HUDEP-2 (cell line): ENCODE results near the gene SH2D3A.

Experiments
- DNase-seq, 76 experiments: peaks; one replicate each; lab custom pipeline; 2025; ENCODE audit not compliant: unreplicated experiment in 76 of 76; lab: John Stamatoyannopoulos, UW

The SH2D3A gene

DNA sequence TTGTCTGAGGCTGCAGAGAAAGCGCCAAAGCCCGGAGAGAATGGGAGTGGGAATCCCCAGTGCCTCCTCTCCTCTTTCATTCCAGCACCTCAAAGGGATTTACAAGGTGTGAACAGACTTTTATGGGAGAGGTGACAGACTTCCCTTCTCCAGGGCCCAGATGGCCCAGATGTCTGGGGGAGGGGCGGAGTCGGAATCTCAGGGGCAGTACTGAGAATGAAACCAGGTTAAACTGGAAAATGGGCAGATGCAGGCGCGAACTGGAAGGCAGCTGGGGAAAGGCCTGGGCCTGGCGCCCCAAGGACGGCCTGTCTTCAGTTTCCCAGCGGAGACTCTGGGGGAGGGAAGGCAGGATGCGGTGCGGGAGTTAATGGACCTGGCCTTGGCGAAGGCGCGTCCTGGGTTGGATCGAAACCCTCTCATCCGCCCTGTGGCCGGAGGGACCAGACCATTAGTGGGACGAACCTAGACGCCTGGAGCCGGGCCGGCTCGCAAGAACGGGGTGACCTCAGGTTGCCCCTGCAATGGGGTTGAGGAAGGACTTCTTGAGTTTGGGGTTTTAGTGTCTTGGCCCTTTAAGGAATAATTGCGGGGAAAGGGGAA, 28.3 kb downstream of the SH2D3A start:
- DNase-seq = peak in 5 of 76 experiments; percentile 19 to 89 (median 42)

- DNase-seq = peak in 74 of 76 experiments; percentile 30 to 99 (median 82)
Observed at GRCh38 chr19:6737873-6738786, 29.1 kb downstream of the SH2D3A start.

- DNase-seq = peak; percentile 40 to 100 (median 100)
Observed at GRCh38 chr19:6737284-6737872, 29.9 kb downstream of the SH2D3A start, which contains the start of gene GPR108. Gene GPR108 (minus strand): TSS chr19:6737580. CDS start chr19:6737576, 4 bp downstream.

DNA sequence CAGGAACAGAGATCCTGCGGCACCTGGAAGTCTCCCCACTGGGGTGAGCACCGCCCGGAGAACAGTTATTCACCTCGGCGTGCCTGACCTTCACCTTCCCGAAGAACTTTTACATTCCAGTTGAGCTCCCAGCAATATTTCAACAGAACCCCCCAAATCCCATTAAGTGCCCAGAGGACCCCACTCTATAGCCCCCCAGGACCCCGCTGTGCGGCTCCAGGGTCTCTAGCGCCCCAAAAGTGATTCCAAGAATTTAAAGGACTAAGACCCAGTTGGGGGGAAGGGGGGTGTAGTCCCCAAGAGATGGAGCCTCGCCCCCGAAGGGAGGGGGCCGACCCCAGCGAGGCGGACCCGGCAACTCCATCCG, 30.3 kb downstream of the SH2D3A start:
- peak in 4 of 76 experiments; percentile 43 to 93 (median 57) for DNase-seq

DNA sequence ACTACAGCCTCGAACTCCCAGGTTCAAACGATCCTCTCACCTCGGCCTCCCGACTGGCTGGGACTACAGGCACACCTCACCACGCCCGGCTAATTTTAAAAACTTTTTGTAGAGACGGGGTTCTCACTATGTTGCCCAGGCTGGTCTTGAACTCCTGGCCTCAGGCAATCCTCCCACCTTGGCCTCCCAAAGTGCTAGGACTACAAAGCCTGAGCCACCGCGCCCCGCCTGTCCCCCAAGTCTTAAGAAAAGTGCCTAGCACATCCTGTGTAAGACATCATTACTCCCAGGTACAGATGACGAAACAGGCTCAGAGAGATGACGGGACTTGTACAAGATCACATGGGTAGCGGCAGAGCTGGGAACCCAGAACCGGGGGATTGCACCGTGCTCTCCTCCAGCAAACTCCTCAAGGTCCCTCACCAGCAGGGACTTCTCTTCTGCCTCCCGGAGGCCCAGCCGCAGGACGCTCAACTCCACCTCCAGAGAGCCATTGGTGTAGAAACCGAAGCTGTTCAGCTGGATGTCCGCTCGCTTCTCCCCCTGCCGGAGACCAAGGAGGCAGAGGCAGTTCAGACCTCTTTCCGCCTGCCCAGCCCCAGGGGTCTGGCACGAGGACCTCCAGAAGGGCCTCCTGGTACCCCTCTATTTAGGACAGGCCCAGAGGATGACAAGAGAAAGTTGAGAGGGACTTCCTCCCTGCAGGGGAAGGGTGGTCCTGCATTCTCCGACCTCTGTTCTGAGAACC, 30.9 kb downstream of the SH2D3A start:
- peak in 73 of 76 experiments; percentile 38 to 88 (median 70) for DNase-seq

- DNase-seq = no peak
Observed at GRCh38 chr19:6735181-6735911, 31.9 kb downstream of the SH2D3A start.

DNA sequence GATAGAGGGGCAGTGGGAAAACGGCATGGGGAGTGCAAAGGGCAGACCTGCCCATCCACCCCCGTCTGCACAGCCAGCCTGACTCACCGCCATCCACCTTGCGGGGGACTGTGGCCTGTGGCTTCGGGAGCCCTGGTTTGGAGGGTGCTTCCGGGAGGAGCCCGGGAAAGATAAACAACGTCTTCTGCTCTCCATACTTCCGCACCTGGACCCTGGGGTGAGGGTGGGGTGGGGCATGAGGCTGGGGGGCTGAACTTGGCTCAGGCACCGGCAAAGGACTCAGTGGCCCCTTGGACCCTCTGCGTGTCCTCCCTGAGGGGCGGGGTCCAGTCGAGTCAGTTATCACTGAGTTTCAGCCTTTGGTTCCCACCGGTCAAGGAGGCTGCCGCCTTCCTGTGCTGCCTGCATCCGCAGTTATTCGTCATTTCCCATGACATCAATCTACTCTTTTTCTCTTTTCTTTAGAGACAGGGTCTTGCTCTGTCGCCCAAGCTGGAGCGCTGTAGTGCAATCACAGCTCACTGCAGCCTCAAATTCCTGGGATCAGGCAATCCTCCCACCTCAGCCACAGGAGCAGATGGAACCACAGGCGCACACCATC, 33.0 kb downstream of the SH2D3A start:
- DNase-seq = no peak

DNA sequence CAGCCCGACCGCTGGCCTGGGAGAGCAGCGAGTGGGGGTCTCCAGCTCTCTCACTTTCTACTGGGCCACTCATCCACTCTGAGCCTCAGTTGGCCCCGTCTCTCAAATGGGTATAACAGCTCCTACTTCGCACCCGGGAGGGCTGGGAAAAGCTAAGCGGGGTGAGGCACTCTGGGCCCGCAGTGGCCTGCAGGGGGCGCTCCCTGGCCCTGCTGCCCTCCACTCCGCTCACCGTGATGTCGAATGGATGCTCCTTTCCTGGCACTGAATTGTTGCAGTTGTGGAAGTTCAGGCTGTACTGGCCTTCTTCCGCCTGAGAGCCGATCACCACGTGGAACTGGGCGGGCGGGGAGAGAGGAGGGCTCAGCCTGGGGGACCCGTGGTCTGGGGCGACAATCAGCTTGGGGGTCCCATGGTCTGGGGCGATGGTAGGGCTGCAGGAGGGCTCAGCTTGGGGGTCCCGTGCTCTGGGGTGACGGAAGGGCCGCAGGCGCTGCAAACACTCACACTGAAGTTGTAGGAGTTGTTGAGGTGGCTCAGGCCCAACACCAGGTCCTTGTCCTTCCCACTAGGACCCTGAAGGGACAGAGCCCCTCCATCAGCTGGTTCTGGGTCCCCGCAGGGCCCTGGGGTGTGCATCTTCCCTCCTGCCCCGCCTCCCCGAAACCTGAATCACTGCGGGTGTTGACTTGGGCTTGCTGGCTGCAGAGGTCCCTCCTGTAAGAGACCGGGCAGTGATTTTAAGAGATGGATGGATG, 33.7 kb downstream of the SH2D3A start:
- peak in 4 of 76 experiments; percentile 13 to 24 (median 17) for DNase-seq

DNA sequence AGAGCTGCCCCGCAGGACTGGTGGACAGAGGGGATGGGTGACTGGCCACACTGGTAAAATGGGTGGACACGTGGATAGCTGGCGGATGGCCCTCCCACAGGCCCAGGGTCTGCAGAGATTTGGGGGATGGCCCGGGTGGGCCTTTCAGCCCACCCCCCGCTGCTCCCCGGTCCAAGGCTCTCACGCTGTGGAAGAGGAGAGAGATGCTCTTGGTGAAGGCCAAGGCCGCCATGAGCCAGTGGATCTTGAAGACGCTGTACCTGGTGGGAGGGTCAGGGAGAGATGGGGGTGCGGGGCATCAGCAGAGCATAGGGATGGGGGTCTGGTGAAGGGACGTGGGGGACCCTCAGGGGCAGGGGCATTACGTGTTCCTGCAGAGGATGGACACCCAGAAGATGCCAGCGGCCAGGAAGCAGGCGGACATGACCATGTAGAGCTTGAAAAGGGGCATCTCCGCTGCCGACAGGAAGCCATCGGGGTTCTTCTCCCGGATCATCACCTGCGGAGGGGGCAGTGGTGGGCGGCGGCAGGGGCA, 34.4 kb downstream of the SH2D3A start:
- DNase-seq = no peak

DNA sequence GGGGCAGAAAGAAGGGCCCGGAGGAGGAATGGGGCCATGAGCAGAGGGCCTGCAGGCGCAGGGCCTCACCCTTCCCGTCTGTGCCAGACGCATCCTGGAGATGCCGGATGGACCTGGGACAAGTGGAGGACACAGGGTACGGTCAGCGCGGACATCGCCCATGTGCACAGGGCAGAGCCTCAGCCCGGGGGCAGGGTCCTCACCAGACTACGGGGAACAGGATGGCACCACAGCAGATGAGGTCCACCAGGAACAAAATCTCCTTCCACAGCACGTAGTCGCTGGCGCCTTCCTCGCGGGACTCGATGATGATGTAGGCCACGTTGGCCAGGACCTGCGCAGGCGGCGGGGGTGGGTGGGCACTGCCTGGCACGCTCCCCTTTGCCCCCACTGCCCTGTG, 35.4 kb downstream of the SH2D3A start:
- DNase-seq = no peak

DNA sequence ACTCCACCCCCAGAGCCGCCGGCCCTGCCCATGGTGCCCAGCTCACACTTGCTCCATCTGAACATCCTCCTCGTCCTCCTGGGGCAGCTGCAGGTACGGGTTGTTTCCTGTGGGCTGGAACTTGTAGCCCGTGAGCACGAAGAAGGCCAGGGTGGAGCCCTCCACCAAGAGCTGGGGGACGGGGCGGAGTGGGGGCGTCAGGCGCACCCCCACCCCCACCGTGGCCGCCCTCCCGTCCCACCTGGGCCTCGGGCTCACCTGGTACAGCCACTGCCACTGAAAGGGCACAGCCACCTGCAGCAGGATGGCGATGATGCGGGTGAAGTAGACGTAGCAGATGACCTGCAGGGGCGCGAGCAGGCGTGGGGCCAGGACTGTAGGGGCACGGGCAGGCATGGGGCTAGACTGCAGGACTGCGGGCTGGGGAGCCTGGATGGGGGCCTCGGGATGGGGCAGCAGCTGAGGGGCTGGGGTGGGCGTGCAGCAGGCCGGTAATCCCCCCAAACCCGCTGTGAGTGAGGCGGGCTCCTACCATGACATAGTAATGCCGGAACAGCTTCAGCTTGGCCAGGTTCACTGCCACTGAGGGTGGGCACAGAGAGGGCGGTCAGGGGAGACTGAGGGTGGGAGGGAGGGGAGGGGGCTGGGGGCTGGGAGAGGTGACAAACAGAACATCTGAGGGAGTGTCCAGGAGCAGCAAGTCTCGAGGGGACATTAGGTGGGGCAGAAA, 36.1 kb downstream of the SH2D3A start:
- no peak for DNase-seq

GRCh38 chr19:6730153-6730804, 37.0 kb downstream of the SH2D3A start:
- DNase-seq = peak in 72 of 76 experiments; percentile 27 to 94 (median 83)

GRCh38 chr19:6729573-6730152, 37.6 kb downstream of the SH2D3A start:
- no peak for DNase-seq

DNA sequence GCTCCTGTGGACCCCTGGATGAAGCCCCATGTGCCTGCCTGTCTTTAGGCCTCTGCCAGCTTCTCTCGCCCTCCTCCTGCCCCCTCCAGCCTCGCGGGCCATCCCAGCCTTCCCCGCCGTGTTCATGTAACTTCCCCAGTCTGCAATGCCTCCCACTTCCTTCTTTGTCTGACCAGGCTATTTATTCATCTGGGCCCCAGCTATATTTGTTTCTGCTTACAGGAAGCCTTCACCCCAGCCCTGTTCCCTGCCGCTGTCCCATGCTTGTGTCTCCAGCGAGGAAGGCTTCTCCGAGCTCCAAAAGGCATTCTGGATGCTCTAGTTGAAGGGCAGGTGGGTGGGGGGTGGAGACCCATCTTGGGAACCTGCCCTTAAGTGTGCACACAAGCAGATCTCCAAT, 38.9 kb downstream of the SH2D3A start:
- no peak for DNase-seq

DNA sequence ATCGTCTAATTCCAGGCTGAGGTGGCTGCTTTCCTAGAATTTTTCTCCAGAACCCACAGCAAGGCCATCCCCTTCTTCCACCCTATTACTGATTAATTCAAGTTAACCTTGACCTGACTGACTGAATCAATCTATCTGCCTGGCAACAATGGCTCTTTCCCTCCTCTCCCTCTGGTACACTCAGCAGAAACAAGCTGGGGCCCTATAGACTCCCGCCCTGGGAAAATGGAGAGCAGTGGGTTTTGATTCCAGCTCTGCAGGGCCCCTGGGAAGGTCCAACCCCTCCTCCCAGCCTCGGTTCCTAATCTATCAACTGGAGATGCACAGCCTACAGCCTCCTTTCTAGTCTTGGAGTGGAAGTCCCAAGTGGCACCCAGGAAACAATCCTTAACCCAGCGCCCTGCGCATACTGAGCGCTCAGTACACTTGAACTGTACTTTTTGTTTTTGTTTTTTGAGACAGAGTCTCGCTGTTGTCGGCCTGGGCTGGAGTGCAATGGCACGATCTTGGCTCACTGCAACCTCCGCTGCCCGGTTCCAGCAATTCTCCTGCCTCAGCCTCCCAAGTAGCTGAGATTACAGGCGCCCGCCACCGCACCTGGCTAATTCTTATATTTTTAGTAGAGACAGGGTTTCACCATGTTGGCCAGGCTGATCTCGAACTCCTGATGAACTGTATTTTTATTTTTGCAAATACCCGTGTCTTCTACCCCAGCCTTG, 41.6 kb downstream of the SH2D3A start:
- no peak for DNase-seq

- no peak for DNase-seq
Observed at GRCh38 chr19:6724631-6725492, 42.4 kb downstream of the SH2D3A start.
